GM18909 (cell line): ENCODE data around the gene ZNF44.

Experiments used
- ATAC-seq: cut with Tn5 transposase; IDR thresholded peaks from one replicate; pipeline ENCODE4 v1.9.1; 2021; ENCODE audit warnings: mild to moderate bottlenecking; ENCODE audit not compliant: unreplicated experiment, poor library complexity

Gene ZNF44

GRCh38 chr19:12265921-12266704, 28.6 kb downstream of the ZNF44 start:
- ATAC-seq, result no peak

GRCh38 chr19:12261554-12261953, 33.1 kb downstream of the ZNF44 start:
- ATAC-seq, result no peak

- no peak for ATAC-seq
Observed at GRCh38 chr19:12260861-12261260, 33.8 kb downstream of the ZNF44 start.

GRCh38 chr19:12260236-12260635, 34.4 kb downstream of the ZNF44 start:
- no peak for ATAC-seq

- ATAC-seq, result no peak
Observed at GRCh38 chr19:12255372-12255771, 39.3 kb downstream of the ZNF44 start.

- no peak for ATAC-seq
Observed at GRCh38 chr19:12247644-12248222, 47.0 kb downstream of the ZNF44 start.

GRCh38 chr19:12244370-12244769, 50.3 kb downstream of the ZNF44 start:
- no peak for ATAC-seq

- ATAC-seq, result no peak
Observed at GRCh38 chr19:12237143-12237839, 57.4 kb downstream of the ZNF44 start.

GRCh38 chr19:12232961-12233360, 61.7 kb downstream of the ZNF44 start:
- no peak for ATAC-seq

- no peak for ATAC-seq
Observed at GRCh38 chr19:12230751-12231733, 63.6 kb downstream of the ZNF44 start.

- ATAC-seq, result no peak
Observed at GRCh38 chr19:12229990-12230389, 64.7 kb downstream of the ZNF44 start.

- ATAC-seq, result no peak
Observed at GRCh38 chr19:12224676-12225075, 70.0 kb downstream of the ZNF44 start.

- ATAC-seq, result no peak
Observed at GRCh38 chr19:12222980-12223630, 71.6 kb downstream of the ZNF44 start.
